Subcutaneous abdominal adipose tissue (tissue), 5 donors: ENCODE measurements around the gene PDZK1.
A peak's percentile ranks its signal among the peaks of the same experiment; 100 is the strongest.
"Not testable (repeated sequence)": the region's sequence is repeated elsewhere in the genome, so short reads cannot be mapped to it uniquely, and the experiment has no call there.

Experiments used
- H3K27ac ChIP-seq: one replicate; pipeline ENCODE4 v1.7.0; 2013; ENCODE audit warnings: low read depth, mild to moderate bottlenecking, inconsistent platforms, low read length, moderate library complexity
- H3K27me3 ChIP-seq, 5 donors: one replicate each; pipeline ENCODE4 v1.7.0; 2013; ENCODE audit warnings: low read length in 5 of 5, inconsistent platforms in 1 of 5; ENCODE audit not compliant: control insufficient read depth in 5 of 5, insufficient read depth in 4 of 5
- H3K36me3 ChIP-seq, 5 donors: one replicate each; pipeline ENCODE4 v1.7.0; 2013; ENCODE audit warnings: low read length in 5 of 5; ENCODE audit not compliant: control insufficient read depth in 5 of 5, insufficient read depth in 5 of 5
- H3K4me1 ChIP-seq, 5 donors: one replicate each; pipeline ENCODE4 v1.7.0; 2013; ENCODE audit warnings: low read length in 5 of 5, mild to moderate bottlenecking in 3 of 5, moderate library complexity in 1 of 5; ENCODE audit not compliant: control insufficient read depth in 5 of 5, insufficient read depth in 5 of 5
- H3K4me3 ChIP-seq, 5 donors: one replicate each; pipeline ENCODE4 v1.7.0; 2013; ENCODE audit warnings: low read length in 5 of 5, low read depth in 1 of 5
- H3K9ac ChIP-seq, 5 donors: one replicate each; pipeline ENCODE4 v1.7.0; 2013; ENCODE audit warnings: low read length in 5 of 5, mild to moderate bottlenecking in 4 of 5, moderate library complexity in 3 of 5
- H3K9me3 ChIP-seq, 5 donors: one replicate each; pipeline ENCODE4 v1.7.0; 2013; ENCODE audit warnings: low read length in 5 of 5; ENCODE audit not compliant: control insufficient read depth in 5 of 5
- donor health status: healthy.
- donor health status: healthy.
- donor health status: healthy.
- donor health status: healthy.
- donor health status: healthy.

Gene PDZK1

GRCh38 chr1:145729196-145729595 lies 22.0 kb upstream of the PDZK1 start:
- Histone ChIP-seq H3K4me1 (peaks cover 0 to 6% (median 0%) of the 10 kb centered on the region in 5 donors), H3K4me3 (no peak overlapping the region), H3K27me3 (no peaks in the 10 kb centered on the region), H3K27ac (no peak overlapping the region), H3K9me3 (no peaks in the 10 kb centered on the region), H3K36me3 (peaks cover 0 to 4% (median 0%) of the 10 kb centered on the region in 5 donors), H3K9ac (no peak overlapping the region)

- H3K27ac ChIP-seq, H3K4me3 ChIP-seq, H3K9ac ChIP-seq, H3K36me3 ChIP-seq, H3K9me3 ChIP-seq, H3K27me3 ChIP-seq: not testable (repeated sequence)
- peaks cover 0 to 11% (median 5%) of the 10 kb centered on the region in 5 donors for H3K4me1 ChIP-seq
These were observed 19.0 kb upstream of the PDZK1 start for GRCh38 chr1:145726193-145726592.

- H3K4me3 ChIP-seq = peak overlapping the region in 4 of 5 donors; percentile 3 to 50 (median 38)
These were observed 13.9 kb upstream of the PDZK1 start for GRCh38 chr1:145720878-145721671.

GRCh38 chr1:145720556-145720877 lies 13.3 kb upstream of the PDZK1 start:
- peaks cover 0 to 12% (median 5%) of the 10 kb centered on the region in 5 donors for H3K27me3 ChIP-seq
- H3K4me1 ChIP-seq = peaks cover 0 to 13% (median 11%) of the 10 kb centered on the region in 5 donors
- peak overlapping the region in 1 of 5 donors; percentile 52 for H3K9ac ChIP-seq
- peak overlapping the region in 2 of 5 donors; percentile 27 to 50 for H3K4me3 ChIP-seq
- H3K9me3 ChIP-seq = no peaks in the 10 kb centered on the region
- H3K36me3 ChIP-seq = no peaks in the 10 kb centered on the region
- no peak overlapping the region for H3K27ac ChIP-seq

More at GRCh38 chr1:145720878-145721671, 13.9 kb upstream of the PDZK1 start:
- Histone ChIP-seq H3K9me3 (no peaks in the 10 kb centered on the region), H3K27me3 (peaks cover 0 to 12% (median 5%) of the 10 kb centered on the region in 5 donors), H3K9ac (peak overlapping the region in 1 of 5 donors; percentile 52), H3K36me3 (no peaks in the 10 kb centered on the region), H3K27ac (no peak overlapping the region), H3K4me1 (peaks cover 0 to 13% (median 11%) of the 10 kb centered on the region in 5 donors)

- Histone ChIP-seq H3K36me3 (no peaks in the 10 kb centered on the region), H3K9ac (no peak within 1 kb of the TSS), H3K27me3 (peaks cover 0 to 12% (median 5%) of the 10 kb centered on the region in 5 donors), H3K4me1 (peaks cover 0 to 13% (median 11%) of the 10 kb centered on the region in 5 donors), H3K9me3 (no peaks in the 10 kb centered on the region), H3K27ac (no peak within 1 kb of the TSS), H3K4me3 (no peak within 1 kb of the TSS)
These were observed 12.3 kb upstream of the PDZK1 start, which contains the start of gene CD160 for GRCh38 chr1:145719230-145720079. TSS of gene CD160 (plus strand) at chr1:145719499. CDS start at chr1:145728328, 8,829 bp downstream.

- H3K9me3 ChIP-seq, H3K4me3 ChIP-seq, H3K27ac ChIP-seq, H3K36me3 ChIP-seq, H3K9ac ChIP-seq: not testable (repeated sequence)
- Histone ChIP-seq H3K27me3 (peaks cover 0 to 12% (median 5%) of the 10 kb centered on the region in 5 donors), H3K4me1 (peaks cover 0 to 13% (median 11%) of the 10 kb centered on the region in 5 donors)
These were observed 11.3 kb upstream of the PDZK1 start for GRCh38 chr1:145718465-145718864.

- no peaks in the 10 kb centered on the region for H3K9me3 ChIP-seq
- H3K36me3 ChIP-seq = no peaks in the 10 kb centered on the region
- H3K27me3 ChIP-seq = peaks cover 0 to 12% (median 5%) of the 10 kb centered on the region in 5 donors
- H3K9ac ChIP-seq = no peak overlapping the region
- H3K4me3 ChIP-seq = no peak overlapping the region
- H3K4me1 ChIP-seq = peaks cover 0 to 13% (median 11%) of the 10 kb centered on the region in 5 donors
- no peak overlapping the region for H3K27ac ChIP-seq
These were observed 10.7 kb upstream of the PDZK1 start for GRCh38 chr1:145717833-145718232.

- no peak overlapping the region for H3K4me3 ChIP-seq
- H3K9me3 ChIP-seq = no peaks in the 10 kb centered on the region
- no peak overlapping the region for H3K27ac ChIP-seq
- no peak overlapping the region for H3K9ac ChIP-seq
- H3K27me3 ChIP-seq = peaks cover 0 to 12% (median 5%) of the 10 kb centered on the region in 5 donors
- H3K4me1 ChIP-seq = peaks cover 0 to 13% (median 11%) of the 10 kb centered on the region in 5 donors
- no peaks in the 10 kb centered on the region for H3K36me3 ChIP-seq
These were observed 9.6 kb upstream of the PDZK1 start for GRCh38 chr1:145716641-145717345.

GRCh38 chr1:145714524-145715111 lies 7.5 kb upstream of the PDZK1 start:
- Histone ChIP-seq H3K9ac (no peak overlapping the region), H3K36me3 (no peaks in the 10 kb centered on the region), H3K27ac (no peak overlapping the region), H3K4me1 (no peaks in the 10 kb centered on the region), H3K27me3 (peaks cover 0 to under 1% (median 0%) of the 10 kb centered on the region in 5 donors), H3K9me3 (no peaks in the 10 kb centered on the region), H3K4me3 (no peak overlapping the region)
